ENCODE data around the gene KCNMA1.

DNA sequence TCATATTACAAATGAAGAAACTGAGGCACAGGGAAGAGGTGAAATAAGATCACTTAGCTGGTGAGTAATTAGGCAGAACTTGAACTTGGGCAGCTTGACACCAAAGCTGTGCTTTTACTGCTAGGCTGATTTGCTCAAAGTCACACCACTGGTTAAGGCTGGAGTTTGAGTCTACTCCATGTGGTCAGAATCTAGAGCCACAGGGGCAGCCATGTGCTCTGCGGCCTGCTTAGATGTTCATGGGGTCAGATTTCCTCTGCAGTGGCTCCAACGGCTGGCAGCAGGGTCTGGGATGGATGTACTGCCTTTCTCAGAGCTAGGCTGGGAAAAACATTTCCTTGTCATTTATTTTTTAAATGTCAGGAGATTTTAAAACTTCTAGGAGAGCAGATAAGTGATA is 417.5 kb downstream of the KCNMA1 start:
- TF ChIP-seq, protein P1, sequence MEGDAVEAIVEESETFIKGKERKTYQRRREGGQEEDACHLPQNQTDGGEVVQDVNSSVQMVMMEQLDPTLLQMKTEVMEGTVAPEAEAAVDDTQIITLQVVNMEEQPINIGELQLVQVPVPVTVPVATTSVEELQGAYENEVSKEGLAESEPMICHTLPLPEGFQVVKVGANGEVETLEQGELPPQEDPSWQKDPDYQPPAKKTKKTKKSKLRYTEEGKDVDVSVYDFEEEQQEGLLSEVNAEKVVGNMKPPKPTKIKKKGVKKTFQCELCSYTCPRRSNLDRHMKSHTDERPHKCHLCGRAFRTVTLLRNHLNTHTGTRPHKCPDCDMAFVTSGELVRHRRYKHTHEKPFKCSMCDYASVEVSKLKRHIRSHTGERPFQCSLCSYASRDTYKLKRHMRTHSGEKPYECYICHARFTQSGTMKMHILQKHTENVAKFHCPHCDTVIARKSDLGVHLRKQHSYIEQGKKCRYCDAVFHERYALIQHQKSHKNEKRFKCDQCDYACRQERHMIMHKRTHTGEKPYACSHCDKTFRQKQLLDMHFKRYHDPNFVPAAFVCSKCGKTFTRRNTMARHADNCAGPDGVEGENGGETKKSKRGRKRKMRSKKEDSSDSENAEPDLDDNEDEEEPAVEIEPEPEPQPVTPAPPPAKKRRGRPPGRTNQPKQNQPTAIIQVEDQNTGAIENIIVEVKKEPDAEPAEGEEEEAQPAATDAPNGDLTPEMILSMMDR (IDR thresholded peaks at IDR 0.05), result no peak
- TF ChIP-seq ZFX (IDR thresholded peaks at IDR 0.05; ENCODE audit: borderline replicate concordance), result no peak

All from 22Rv1 (cell line).